GM12801 (cell line): ENCODE data around the gene ZBED2.

ENCODE experiments used
- TF ChIP-seq, protein P1 (sequence below): IDR thresholded peaks from one replicate; pipeline ENCODE4 v1.5.1; 2011; ENCODE audit warnings: control low read depth; ENCODE audit not compliant: insufficient read length; ENCODE audit errors: extremely low read depth

ZBED2 gene

DNA sequence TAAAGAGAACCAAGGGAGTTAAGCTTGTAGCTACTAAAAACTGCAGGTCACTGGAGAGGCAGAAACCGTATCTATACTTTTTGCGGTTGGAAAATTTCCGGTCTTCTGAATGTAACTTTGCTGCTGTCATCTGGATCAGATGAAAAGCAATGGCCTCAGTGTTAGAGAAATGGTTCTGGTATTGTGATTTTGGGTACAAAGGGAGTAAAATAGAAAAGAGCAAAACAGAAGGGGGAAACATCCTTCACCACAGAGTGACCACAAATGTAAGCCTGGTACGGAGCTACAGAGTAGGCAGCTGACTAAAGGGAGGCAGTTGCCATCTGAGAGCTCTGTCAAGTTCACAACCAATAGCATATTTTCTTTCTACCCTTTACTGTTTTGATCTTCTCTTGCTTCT lies 47.5 kb downstream of the ZBED2 start:
- TF ChIP-seq, protein P1, sequence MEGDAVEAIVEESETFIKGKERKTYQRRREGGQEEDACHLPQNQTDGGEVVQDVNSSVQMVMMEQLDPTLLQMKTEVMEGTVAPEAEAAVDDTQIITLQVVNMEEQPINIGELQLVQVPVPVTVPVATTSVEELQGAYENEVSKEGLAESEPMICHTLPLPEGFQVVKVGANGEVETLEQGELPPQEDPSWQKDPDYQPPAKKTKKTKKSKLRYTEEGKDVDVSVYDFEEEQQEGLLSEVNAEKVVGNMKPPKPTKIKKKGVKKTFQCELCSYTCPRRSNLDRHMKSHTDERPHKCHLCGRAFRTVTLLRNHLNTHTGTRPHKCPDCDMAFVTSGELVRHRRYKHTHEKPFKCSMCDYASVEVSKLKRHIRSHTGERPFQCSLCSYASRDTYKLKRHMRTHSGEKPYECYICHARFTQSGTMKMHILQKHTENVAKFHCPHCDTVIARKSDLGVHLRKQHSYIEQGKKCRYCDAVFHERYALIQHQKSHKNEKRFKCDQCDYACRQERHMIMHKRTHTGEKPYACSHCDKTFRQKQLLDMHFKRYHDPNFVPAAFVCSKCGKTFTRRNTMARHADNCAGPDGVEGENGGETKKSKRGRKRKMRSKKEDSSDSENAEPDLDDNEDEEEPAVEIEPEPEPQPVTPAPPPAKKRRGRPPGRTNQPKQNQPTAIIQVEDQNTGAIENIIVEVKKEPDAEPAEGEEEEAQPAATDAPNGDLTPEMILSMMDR: no peak

DNA sequence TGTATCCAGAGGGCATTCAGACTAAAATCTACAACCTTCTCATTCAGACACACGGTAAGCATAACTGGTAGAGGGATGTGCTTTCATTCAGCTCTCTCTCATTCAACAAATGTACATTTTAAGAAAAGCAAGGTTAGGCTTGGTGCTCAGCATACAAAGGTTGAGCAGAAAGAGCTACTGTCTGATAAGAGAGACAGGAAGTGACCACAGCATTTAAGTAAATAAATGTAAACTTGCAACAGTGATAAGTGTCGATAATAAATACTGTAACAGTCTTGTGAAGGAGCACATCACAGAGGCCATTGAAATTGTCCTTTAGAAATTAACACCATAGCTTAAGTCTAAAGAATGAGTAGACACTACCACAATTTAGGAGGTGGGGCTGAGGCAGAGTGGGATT lies 49.8 kb downstream of the ZBED2 start:
- TF ChIP-seq, protein P1: no peak
